Kidney (tissue), 22 donors: Measurements from ENCODE around the gene B3GALT6. TPM values are rescaled to one million over a fixed set of nuclear protein-coding genes. Genes with fewer than 3 reads are reported as not detected.

Experiments used
- DNase-seq, 5 donors: peaks; one replicate each; pipeline ENCODE4 v3.0.0-alpha.2; 2013 to 2020
- FAIRE-seq: peaks from 2 replicates; lab custom pipeline; 2012; peaks lifted over from hg19 to GRCh38; lab: Jason Lieb, UNC
- H3K27ac ChIP-seq, 2 donors: one replicate each; pipeline ENCODE4 v1.7.0; 2013; ENCODE audit warnings: low read depth in 2 of 2, low read length in 2 of 2, inconsistent platforms in 1 of 2
- H3K27me3 ChIP-seq: one replicate; pipeline ENCODE4 v1.7.1; 2013; ENCODE audit warnings: low read length, inconsistent platforms; ENCODE audit not compliant: control insufficient read depth, insufficient read depth
- H3K36me3 ChIP-seq, 3 donors: one replicate each; pipeline versions ENCODE4 v1.7.0 to v1.7.1; 2013; ENCODE audit warnings: low read length in 3 of 3, control low read depth in 1 of 3, inconsistent platforms in 1 of 3; ENCODE audit not compliant: insufficient read depth in 3 of 3, control insufficient read depth in 2 of 3
- H3K4me1 ChIP-seq, 3 donors: one replicate each; pipeline versions ENCODE4 v1.7.0 to v1.7.1; 2013; ENCODE audit warnings: low read length in 3 of 3, inconsistent platforms in 1 of 3, low read depth in 1 of 3; ENCODE audit not compliant: control insufficient read depth in 2 of 3, insufficient read depth in 2 of 3
- H3K4me3 ChIP-seq, 3 donors: one replicate each; pipeline versions ENCODE4 v1.7.0 to v1.8.1; 2013; ENCODE audit warnings: low read length in 3 of 3, control low read depth in 1 of 3, inconsistent platforms in 1 of 3
- H3K9ac ChIP-seq, 3 donors: one replicate each; pipeline versions ENCODE4 v1.7.0 to v1.7.1; 2013; ENCODE audit warnings: low read length in 3 of 3, control low read depth in 1 of 3, inconsistent platforms in 1 of 3
- H3K9me3 ChIP-seq, 3 donors: one replicate each; pipeline versions ENCODE4 v1.7.0 to v1.7.1; 2013; ENCODE audit warnings: low read length in 3 of 3, control low read depth in 1 of 3, inconsistent platforms in 1 of 3; ENCODE audit not compliant: control insufficient read depth in 2 of 3, insufficient read depth in 1 of 3
- CTCF ChIP-seq: IDR thresholded peaks from 3 replicates; pipeline ENCODE4 v1.5.1; 2012; ENCODE audit warnings: mild to moderate bottlenecking, moderate library complexity, borderline replicate concordance; ENCODE audit not compliant: insufficient read depth; ENCODE audit errors: extremely low read depth
- intact Hi-C: fragments of 100-400 bp; cut with DNase I; formaldehyde crosslinking; loops from one replicate; pipeline ENCODE4 v1.11.1; 2022
- long read RNA-seq, 10 donors: library from polyadenylated mRNA in 1 of 10; unstranded in 1 of 10; transcript quantifications; one replicate each; pipeline ENCODE4 v2.0.0 and lab custom pipeline, GENCODE V29; 2021 to 2026
- polyA plus RNA-seq: library from polyadenylated mRNA; stranded (reverse); fragments of 350-450 nt; fragmentation: Illumina TruSeq; extraction: RNeasy Lipid Tissue Mini Kit (QIAGEN cat#74804); gene quantifications from one replicate; pipeline ENCODE4 v1.2.3, GENCODE V29; 2014; ENCODE audit warnings: low read depth, low replicate concordance; ENCODE audit not compliant: insufficient read depth
- total RNA-seq: library from RNA; stranded (reverse); fragmentation: NEBNext Ultra II Directional; extraction: Animal tissue kit (Norgen Biotek cat#: 25700); gene quantifications from one replicate; pipeline ENCODE4 v1.2.1, GENCODE V29; 2021
- donor health status: control.
- donor health status: control.
- donor health status: control.
- donor health status: control.
- donor health status: control.
- donor health status: DM: yes; HTN: yes; CAD: no.
- donor health status: Normal renal cell carcinoma (clear cell type).

B3GALT6 gene
- total RNA-seq (20.3 TPM), polyA plus RNA-seq (13.7 TPM)
- long read RNA-seq, donor 1, transcript B3GALT6-202 (1 exons, 2,816 nt) = minor isoform, 10 of 39 reads
- long read RNA-seq, donor 1, transcript B3GALT6-201 (1 exons, 2,783 nt) = major isoform, 29 of 39 reads
- long read RNA-seq, donor 1, partial matches to known transcripts = 0 of 39 reads
- long read RNA-seq, donor 1, other reads (novel, unspliced or antisense) = 0 of 39 reads
- long read RNA-seq, donor 2, transcript B3GALT6-202 (1 exons, 2,816 nt) = minor isoform, 9 of 46 reads
- long read RNA-seq, donor 2, transcript B3GALT6-201 (1 exons, 2,783 nt) = major isoform, 37 of 46 reads
- long read RNA-seq, donor 2, partial matches to known transcripts = 0 of 46 reads
- long read RNA-seq, donor 2, other reads (novel, unspliced or antisense) = 0 of 46 reads
- long read RNA-seq, donor 3, transcript B3GALT6-201 (1 exons, 2,783 nt) = major isoform, 31 of 44 reads
- long read RNA-seq, donor 3, transcript B3GALT6-202 (1 exons, 2,816 nt) = minor isoform, 13 of 44 reads
- long read RNA-seq, donor 3, partial matches to known transcripts = 0 of 44 reads
- long read RNA-seq, donor 3, other reads (novel, unspliced or antisense) = 0 of 44 reads
- long read RNA-seq, donor 4, transcript B3GALT6-202 (1 exons, 2,816 nt) = minor isoform, 10 of 30 reads
- long read RNA-seq, donor 4, transcript B3GALT6-201 (1 exons, 2,783 nt) = major isoform, 20 of 30 reads
- long read RNA-seq, donor 4, partial matches to known transcripts = 0 of 30 reads
- long read RNA-seq, donor 4, other reads (novel, unspliced or antisense) = 0 of 30 reads
- long read RNA-seq, donor 5 = 0 reads
- long read RNA-seq, donor 6, transcript B3GALT6-202 (1 exons, 2,816 nt) = minor isoform, 15 of 95 reads
- long read RNA-seq, donor 6, transcript B3GALT6-201 (1 exons, 2,783 nt) = major isoform, 80 of 95 reads
- long read RNA-seq, donor 6, partial matches to known transcripts = 0 of 95 reads
- long read RNA-seq, donor 6, other reads (novel, unspliced or antisense) = 0 of 95 reads
- long read RNA-seq, donor 7, transcript B3GALT6-201 (1 exons, 2,783 nt) = major isoform, 42 of 82 reads
- long read RNA-seq, donor 7, transcript B3GALT6-202 (1 exons, 2,816 nt) = minor isoform, 40 of 82 reads
- long read RNA-seq, donor 7, partial matches to known transcripts = 0 of 82 reads
- long read RNA-seq, donor 7, other reads (novel, unspliced or antisense) = 0 of 82 reads
- long read RNA-seq, donor 8, transcript B3GALT6-202 (1 exons, 2,816 nt) = minor isoform, 10 of 47 reads
- long read RNA-seq, donor 8, transcript B3GALT6-201 (1 exons, 2,783 nt) = major isoform, 37 of 47 reads
- long read RNA-seq, donor 8, partial matches to known transcripts = 0 of 47 reads
- long read RNA-seq, donor 8, other reads (novel, unspliced or antisense) = 0 of 47 reads
- long read RNA-seq, donor 9, transcript B3GALT6-202 (1 exons, 2,816 nt) = minor isoform, 7 of 25 reads
- long read RNA-seq, donor 9, transcript B3GALT6-201 (1 exons, 2,783 nt) = major isoform, 18 of 25 reads
- long read RNA-seq, donor 9, partial matches to known transcripts = 0 of 25 reads
- long read RNA-seq, donor 9, other reads (novel, unspliced or antisense) = 0 of 25 reads
- long read RNA-seq, donor 10, transcript B3GALT6-202 (1 exons, 2,816 nt) = minor isoform, 12 of 42 reads
- long read RNA-seq, donor 10, transcript B3GALT6-201 (1 exons, 2,783 nt) = major isoform, 30 of 42 reads
- long read RNA-seq, donor 10, partial matches to known transcripts = 0 of 42 reads
- long read RNA-seq, donor 10, other reads (novel, unspliced or antisense) = 0 of 42 reads

DNA sequence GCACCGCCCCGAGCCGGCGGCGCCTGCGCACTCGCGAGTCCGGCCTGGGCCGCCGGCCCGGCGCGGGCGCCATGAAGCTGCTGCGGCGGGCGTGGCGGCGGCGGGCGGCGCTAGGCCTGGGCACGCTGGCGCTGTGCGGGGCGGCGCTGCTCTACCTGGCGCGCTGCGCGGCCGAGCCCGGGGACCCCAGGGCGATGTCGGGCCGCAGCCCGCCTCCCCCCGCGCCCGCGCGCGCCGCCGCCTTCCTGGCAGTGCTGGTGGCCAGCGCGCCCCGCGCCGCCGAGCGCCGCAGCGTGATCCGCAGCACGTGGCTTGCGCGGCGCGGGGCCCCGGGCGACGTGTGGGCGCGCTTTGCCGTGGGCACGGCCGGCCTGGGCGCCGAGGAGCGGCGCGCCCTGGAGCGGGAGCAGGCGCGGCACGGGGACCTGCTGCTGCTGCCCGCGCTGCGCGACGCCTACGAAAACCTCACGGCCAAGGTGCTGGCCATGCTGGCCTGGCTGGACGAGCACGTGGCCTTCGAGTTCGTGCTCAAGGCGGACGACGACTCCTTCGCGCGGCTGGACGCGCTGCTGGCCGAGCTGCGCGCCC is at the start of gene B3GALT6:
Gene B3GALT6 (plus strand): TSS at position 30 of the 588 bp plus-strand sequence. CDS start 42 bp downstream, at position 72.
- no peak for TF ChIP-seq CTCF
- intact Hi-C loops = loop anchor here (10.0 kb wide), 1 partner anchor 108 kb away; no protein-coding TSS in a partner anchor
- Histone ChIP-seq H3K36me3 (peaks cover 0 to 6% (median 6%) of the 10 kb centered on the region in 3 donors), H3K9me3 (no peaks in the 10 kb centered on the region), H3K27ac (peak within 1 kb of the TSS; percentile 69 to 82), H3K4me1 (peaks cover 0 to 25% (median 12%) of the 10 kb centered on the region in 3 donors), H3K9ac (peak within 1 kb of the TSS; percentile 48 to 99 (median 85)), H3K27me3 (no peaks in the 10 kb centered on the region), H3K4me3 (peak within 1 kb of the TSS; percentile 79 to 98 (median 93))
- peak in 3 of 5 donors; percentile 35 to 82 (median 79) for DNase-seq
- FAIRE-seq = no peak

- intact Hi-C loops = no loop called here
- H3K9ac ChIP-seq = no peak overlapping the region
- H3K4me1 ChIP-seq = no peaks in the 10 kb centered on the region
- H3K9me3 ChIP-seq = no peaks in the 10 kb centered on the region
- no peak overlapping the region for H3K27ac ChIP-seq
- TF ChIP-seq CTCF = no peak
- H3K4me3 ChIP-seq = no peak overlapping the region
- no peaks in the 10 kb centered on the region for H3K36me3 ChIP-seq
- FAIRE-seq (no peak), DNase-seq (peak in 3 of 5 donors; percentile 7 to 66 (median 50))
- no peaks in the 10 kb centered on the region for H3K27me3 ChIP-seq
Measured at GRCh38 chr1:1182491-1183220, 49.4 kb upstream of the B3GALT6 start.
